GM18511 (cell line): Measurements from ENCODE around the gene DENND2A.
A peak's percentile ranks its signal among the peaks of the same experiment; 100 is the strongest.
"Not testable (repeated sequence)": the region's sequence is repeated elsewhere in the genome, so short reads cannot be mapped to it uniquely, and the experiment has no call there.

Experiments used
- ATAC-seq: cut with Tn5 transposase; IDR thresholded peaks from one replicate; pipeline ENCODE4 v1.9.1; 2021; ENCODE audit warnings: mild to moderate bottlenecking, moderate library complexity; ENCODE audit not compliant: unreplicated experiment

Gene DENND2A, protein sequence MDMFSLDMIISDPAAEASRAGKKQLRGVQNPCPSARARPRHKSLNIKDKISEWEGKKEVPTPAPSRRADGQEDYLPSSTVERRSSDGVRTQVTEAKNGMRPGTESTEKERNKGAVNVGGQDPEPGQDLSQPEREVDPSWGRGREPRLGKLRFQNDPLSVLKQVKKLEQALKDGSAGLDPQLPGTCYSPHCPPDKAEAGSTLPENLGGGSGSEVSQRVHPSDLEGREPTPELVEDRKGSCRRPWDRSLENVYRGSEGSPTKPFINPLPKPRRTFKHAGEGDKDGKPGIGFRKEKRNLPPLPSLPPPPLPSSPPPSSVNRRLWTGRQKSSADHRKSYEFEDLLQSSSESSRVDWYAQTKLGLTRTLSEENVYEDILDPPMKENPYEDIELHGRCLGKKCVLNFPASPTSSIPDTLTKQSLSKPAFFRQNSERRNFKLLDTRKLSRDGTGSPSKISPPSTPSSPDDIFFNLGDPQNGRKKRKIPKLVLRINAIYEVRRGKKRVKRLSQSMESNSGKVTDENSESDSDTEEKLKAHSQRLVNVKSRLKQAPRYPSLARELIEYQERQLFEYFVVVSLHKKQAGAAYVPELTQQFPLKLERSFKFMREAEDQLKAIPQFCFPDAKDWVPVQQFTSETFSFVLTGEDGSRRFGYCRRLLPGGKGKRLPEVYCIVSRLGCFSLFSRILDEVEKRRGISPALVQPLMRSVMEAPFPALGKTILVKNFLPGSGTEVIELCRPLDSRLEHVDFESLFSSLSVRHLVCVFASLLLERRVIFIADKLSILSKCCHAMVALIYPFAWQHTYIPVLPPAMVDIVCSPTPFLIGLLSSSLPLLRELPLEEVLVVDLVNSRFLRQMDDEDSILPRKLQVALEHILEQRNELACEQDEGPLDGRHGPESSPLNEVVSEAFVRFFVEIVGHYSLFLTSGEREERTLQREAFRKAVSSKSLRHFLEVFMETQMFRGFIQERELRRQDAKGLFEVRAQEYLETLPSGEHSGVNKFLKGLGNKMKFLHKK

DNA sequence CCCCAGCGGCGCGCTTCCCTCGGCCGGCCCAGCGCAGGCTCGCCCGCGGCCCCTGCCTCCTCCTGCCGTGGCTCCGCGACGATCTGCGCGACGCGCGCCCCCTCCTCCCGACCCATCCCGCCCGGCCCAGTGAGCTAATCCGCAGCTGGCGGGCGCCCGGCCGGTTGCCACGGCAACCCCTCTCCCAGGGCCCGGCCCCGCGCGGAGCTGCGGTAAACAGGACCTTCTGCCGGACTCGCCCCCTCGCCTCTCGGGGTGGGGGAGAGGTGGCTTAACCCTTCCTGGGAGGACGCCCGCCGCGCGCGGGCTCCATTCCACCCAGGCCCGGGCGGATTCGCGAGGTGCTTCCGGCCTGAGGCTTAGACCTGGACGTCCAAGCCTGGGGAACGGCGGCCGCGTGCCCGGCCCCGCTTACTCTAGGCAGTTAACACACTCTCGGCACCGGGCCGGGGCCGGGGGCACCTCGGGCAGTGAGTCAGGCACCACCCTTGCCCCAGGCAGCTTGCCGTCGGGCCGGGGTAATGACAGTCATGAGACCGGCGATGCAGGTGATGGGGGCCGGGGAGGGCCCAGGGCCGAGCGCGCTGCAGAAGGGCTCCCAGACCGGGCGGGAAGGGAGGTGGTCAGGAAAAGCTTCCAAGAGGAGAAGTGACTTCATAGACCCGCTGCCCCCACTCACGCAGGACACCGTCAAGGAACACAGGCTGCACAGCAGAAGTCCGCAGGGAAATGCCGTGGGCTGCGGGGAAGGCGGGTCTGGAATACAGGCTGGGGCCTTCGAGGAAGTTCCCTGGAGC is at the start of gene DENND2A:
TSS of gene DENND2A (minus strand) at position 87 of the 797 bp plus-strand sequence. CDS start 38,416 bp downstream, outside the sequence.
- ATAC-seq, result no peak

DNA sequence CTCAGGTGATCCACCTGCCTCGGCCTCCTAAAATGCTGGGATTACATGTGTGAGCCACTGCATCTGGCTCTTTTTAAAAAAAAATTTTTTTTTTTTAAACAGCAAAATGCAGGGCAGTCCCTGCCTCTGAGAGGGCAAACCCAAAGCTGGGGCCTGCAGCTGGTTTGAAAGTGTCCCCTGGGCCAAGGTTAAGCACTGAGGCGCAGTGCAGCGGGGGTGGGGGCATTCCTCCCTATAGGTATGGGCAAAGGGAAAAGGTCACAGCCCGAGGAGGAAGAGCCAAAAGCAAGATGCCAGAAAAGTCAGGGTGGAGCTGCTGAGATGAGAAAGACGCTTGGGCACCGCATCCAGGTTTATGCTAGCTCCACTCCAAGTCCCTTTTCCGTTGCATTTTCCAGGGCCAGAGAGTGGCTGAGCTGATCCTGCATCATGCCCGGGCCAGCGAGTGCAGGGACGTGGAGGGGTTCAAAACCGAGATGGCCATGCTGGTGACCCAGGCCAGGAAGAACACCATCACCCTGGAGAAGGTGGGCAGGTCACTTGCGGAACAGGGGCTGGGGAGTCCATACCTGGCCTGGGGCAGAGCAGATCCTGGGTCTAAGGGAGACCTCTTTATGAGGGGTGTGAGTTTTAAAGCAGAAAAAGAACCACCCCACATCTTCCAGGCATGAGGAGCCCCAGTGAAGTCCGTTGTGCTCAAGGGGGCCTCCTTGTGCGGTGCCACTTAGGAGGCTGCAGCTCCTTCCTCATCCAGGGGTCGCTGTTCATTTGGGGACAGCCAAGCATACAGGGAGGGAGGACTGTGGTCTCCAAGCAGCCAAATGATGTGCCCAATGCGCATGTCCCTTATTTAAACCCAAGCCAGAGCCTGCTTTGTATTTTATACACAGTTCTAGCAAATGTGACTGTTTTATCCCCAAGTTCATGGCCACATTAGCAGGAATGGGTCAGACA is 48.9 kb upstream of the DENND2A start:
- no peak for ATAC-seq

DNA sequence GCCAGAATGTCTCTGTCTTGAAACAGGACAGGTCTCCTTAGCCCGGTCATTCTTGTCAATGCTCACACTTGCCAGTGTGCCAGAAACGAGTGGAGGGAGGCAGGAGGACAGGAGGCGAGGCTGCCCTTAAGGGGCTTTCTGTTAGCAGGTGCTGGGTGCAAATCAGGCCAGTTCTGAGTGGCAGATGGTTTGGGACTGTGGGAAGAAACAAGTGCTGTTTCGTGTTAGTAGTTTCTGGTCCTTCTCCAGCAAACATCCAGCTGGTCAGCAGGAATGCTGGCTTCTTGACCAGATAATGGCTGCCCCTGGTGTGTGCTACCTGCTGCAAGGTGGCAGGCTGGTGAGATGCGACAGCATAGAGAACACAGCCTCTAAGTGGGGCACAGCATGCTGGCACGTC is 47.7 kb upstream of the DENND2A start:
- ATAC-seq, result no peak

DNA sequence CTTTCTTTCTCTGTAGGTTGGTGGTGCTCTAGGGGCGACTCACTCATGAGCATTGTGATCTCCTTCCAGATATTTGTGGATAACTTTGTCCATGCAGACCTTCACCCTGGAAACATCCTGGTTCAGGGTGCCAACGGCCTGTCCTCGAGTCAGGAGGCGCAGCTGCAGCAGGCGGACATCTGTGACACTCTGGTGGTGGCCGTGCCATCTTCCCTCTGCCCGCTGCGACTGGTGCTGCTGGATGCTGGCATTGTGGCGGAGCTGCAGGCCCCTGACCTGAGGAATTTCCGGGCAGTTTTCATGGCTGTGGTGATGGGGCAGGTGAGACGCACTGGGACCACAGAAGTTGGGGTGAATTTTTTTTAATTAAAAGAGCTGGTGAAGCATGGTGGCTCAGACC is 46.3 kb upstream of the DENND2A start:
- ATAC-seq, result no peak

DNA sequence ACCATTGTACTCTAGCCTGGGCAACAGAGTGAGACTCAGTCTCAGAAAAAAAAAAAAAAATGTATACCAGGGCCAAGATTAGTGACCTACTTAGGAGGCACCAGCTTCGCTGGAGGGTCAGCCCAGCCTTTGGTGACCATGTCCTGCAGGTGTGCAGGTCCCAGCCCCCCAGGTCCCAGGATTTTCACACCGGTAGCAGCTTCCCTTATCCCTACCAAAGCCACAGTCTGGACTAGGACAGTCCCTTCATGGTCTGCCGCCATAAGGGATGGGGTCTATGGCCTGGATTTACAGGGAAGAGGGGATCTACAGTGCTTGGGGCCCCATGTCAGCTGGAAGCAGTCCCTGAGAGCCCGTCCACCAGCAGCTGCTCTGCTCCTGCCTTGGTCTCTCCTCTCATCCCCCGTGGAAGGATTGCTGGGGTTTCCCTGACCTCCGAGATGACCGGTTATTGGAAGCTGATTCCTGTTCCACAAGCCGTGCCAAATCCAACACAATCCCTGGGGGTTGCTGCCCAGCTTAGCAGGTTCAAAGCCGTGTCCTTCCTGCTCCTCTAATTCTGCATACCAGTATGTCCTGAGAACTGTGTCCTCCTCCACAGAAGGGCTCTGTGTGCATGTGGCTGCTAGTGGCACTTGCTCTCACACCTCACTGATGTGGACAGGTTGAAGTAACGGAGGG is 44.9 kb upstream of the DENND2A start:
- no peak for ATAC-seq

DNA sequence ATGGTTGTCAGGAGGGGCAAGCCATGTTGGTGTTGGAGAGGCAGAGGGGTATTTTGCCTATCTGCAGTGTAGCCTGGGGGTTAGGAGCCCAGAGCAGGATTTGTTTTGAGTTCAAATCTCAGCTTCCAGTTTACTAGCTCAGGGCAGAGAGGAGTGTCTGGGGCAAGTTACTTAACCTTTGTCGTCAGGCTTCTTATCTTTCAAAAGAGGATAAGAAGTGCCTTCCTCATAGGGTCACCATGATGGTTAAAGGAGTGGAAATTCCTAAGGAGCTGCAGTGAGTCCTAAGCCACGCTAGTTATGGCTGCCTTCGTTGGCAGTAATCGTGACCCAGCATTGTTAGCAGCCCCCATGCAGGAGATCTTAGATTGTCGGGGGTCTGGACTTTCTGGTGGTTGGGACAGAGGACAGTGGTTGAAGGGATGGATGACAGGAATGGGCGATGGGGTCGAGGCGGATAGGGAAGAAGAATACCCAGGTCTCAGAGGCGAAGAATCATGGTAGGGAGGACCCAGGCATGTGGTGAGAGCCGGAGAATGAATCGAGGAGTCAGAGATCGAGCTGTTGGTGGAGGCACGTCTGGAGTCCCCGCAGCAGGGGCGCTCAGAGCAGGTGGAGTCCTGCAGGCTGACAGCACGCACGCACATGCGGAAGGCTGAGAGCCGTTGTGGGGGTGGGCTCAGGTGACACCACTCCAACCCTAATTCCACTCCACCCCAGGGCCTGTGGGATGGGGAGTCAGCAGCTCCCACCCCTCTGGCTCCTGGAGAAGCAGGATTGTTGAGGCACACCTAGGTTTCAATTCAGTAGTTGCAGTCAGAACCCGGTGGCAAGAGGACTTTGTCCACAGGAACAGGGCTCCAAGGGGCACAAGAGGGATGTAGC is 43.7 kb upstream of the DENND2A start:
- no peak for ATAC-seq

DNA sequence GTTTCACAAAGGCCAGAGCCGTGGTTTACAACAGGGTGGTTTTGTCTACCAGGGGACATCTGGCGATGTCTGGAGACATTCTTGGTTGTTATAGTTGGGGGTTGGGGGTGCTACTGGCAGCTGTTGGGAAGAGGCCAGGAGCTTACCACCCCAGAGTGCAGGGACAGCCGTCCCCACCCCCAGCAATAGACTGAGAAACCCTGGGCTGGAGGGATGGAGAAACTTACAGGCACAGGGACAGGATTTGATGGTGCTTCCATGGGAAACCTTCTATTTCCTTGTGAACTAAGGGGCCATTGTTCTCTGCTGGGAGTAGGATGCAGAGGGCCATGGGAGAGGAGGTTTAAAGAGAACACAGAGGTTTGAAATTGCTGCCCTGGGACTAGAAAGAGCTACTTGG is 43.0 kb upstream of the DENND2A start:
- ATAC-seq, result no peak

DNA sequence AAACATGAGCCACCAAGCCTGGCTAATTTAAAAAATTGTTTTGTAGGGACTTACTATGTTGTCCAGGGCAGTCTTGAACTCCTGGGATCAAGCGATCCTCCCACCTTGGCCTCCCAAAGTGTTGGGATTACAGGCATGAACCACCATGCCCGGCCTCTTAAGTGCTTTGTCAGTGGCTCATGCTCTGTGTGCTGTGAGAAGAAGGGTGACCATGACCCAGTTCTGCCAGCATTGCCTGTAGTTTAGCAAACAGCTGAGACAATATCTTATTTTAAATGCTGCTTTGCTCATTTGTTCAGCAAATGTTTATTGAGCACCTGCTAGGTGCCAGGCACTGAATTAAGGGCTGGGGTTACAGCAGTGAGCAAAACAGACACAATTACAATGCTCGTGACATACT is 41.2 kb upstream of the DENND2A start:
- no peak for ATAC-seq

DNA sequence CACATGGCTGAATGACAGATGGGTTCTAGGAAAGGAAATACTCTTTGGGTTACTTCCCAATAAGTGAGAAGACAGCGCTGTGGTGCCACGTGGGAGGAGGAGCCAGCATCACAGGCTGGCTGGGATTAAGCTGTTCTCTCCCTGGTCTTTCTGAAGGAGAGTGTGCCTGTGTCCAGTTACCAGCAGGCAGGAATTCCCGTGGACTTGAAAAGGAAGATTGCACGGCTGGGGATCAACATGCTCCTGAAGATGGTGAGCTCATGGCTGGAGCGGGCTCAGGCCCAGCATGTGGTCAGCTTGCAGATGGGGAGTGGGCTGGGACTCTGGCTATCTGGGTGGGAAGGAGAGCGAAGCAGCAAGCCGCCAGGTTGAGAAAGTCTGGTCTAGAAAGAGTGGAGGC is 40.3 kb upstream of the DENND2A start:
- no peak for ATAC-seq

DNA sequence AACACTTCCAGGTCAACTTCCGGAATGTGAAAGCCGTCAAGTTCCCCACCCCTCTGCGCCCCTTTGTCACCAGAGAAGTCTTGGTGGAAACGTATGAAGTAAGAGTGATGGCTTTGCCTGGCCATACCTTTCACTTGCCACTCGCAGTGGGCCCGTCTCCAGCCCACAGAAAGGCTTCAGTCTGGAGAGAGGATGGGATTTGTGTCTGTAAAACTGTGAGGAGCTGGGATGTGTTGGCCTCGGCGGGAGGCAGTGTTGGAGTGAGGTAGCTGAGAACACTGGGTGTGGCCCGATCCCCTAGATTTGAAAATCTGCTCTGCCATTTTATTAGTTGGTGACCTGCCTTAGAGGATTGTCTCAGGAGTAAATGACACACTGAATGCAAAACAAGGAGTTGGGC is 38.6 kb upstream of the DENND2A start:
- no peak for ATAC-seq

DNA sequence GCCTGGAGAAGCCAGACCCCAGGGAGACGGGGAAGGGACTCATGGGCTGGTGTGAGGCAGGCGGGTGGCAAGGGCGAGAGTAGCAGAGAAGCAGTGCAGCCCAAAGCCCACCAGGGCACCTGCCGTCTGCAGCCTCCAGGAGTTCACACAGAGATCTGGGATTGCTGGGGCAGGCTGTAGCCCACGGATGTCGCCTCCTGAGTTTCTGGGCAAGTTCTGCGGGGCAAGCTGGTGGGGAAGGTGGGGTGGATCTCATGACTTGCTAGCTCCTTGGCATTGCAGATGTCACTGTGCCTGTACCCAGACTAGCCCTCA is 38.2 kb upstream of the DENND2A start:
- ATAC-seq, result no peak

DNA sequence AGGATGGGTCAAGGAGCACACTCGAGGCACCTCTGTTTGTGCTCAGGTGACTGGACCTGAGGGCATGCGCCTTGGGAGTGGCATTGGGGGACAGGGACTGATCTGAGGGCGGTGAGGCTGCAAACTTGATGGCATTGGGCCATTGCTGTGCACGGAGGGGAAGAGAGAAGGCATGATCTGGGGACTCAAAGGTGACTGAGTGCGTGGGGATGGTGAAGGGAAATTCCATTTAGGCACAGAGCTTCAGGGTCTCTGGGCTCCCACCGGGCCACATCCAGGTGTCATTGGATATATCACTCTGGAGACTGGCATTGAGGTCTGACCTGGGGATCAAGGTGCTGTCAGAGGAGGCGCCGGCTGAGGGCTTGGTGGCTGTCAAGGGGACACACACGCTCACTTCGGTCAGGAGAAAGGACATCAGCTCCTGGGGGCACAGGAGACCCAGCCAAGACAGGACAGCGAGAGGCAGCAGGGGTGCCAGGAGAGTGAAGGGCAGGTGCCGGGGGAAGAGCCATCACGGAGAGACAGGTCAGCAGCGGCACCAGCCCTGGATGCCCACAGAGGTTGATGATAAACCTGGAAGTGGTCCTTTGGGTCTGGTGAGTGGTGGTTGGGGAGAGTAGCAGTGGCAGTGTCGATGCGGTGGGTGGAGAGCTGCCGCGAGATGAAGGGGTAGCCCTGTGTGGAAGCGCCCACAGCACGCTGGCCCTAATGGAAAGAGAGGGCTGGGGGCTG is 37.6 kb upstream of the DENND2A start:
- ATAC-seq, result no peak

DNA sequence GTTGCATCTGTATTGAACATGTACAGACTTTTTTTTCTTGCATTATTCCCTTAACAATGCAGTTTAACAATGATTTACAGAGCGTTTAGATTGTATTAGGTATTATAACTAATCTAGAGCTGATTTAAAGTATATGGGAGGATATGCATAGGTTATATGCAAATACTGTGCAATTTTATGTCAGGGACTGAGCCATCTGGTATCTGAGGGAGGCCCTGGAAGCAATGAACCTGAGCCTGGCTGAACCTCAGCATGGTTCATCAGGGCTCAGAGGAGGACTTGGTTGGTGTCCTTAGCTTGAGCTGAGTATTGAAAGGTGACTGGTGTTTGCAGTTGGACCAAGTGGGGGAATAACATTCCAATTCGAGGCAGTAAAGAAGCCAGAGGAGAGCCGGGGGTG is 36.9 kb upstream of the DENND2A start:
- no peak for ATAC-seq

DNA sequence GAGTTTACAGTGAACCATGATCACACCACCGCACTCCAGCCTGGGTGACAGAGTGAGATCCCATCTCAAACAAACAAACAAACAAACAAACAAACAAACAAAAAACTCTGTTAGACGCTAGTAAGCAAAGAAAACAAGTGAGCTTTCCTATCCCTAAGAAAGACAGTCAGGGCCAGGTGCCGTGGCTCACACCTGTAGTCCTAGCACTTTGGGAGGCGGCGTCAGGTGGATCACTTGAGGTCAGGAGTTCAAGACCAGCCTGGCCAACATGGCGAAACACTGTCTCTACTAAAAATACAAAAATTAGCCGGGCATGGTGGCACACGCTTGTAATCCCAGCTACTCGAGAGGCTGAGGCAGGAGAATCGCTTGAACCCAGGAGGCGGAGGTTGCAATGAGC is 36.3 kb upstream of the DENND2A start:
- not testable (repeated sequence) for ATAC-seq

DNA sequence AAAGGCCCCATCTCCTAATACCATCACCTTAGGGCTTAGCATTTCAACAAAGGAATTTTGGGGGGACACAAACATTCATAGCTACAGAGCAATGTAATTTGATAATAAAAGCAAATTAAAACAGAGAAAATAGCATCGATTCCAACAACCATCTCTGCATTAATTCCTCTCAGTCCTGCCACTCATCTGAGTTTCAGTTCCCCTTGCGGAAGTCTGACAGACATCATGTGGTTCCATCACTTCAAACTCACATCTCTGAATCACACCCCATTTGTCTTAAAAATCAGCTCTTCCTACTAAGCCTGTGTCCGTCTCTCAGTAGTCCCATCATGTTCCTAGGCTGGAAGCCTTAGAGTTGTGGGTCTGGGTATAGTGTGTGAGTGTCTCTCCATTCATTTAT is 35.7 kb upstream of the DENND2A start:
- peak; percentile 54 for ATAC-seq

DNA sequence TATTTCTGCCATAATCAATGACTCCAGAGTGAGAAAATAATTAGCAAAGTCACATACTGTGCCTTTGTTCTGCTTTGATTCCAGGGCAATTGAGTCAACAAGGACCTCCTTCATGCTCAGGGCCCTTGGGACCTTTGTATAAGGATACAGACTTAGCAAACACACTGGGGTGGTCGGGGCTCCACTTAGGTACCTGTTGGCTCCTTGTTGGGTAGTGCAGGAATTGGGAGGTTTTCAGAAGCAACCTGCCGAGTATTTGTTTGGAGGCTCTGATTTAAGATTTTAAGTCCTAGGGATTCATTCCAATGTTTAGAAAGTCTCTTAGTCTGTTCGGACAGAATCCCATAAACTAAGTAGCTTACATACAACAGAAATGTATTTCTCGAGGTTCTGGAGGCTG is 35.1 kb upstream of the DENND2A start:
- ATAC-seq, result no peak

DNA sequence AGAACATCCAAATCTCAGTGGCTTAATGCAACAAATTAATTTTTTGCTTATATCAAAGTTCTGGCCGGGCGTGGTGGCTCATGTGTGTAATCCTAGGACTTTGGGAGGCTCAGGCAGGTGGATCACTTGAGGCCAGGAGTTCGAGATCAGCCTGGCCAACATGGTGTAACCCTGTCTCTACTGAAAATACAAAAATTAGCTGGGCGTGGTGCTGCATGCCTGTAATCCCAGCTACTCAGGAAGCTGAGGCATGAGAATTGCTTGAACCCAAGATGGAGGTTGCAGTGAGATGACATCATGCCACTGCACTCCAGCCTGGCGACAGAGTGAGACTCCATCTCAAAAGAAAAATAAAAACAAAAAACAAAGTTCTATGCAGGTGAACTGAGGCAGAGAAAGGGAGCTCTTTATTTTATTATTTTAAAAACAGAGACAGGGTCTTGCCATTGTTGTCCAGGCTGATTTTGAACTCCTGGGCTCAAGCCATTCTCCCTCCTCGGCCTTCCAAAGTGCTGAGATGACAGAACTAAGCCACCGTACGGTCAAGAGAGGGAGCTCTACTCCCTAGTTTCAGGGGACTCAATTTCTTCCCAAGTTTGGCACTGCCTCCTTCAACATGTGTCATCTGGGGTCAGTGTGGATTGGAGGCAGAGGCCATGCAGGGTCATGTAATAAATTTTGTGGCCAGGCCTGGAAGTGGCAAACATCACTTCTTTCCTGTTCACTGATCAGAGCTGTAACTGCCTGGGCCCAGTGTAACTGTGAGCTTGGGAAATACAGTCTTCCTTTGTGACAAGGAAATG is 34.5 kb upstream of the DENND2A start:
- no peak for ATAC-seq
